ENCODE measurements around the gene LRRC3B. TPM values are rescaled to one million over a fixed set of nuclear protein-coding genes. Genes with fewer than 3 reads are reported as not detected.

LRRC3B gene
- polyA plus RNA-seq, 3 donors: not detected

GRCh38 chr3:26590919-26591484 lies 31.6 kb upstream of the LRRC3B start:
- Mint-ChIP-seq H3K27ac (no peak overlapping the region), H3K9me3 (peaks cover 1 to 14% (median 7%) of the 10 kb centered on the region in 7 donors), H3K4me3 (no peak overlapping the region), H3K27me3 (ENCODE audit: low read depth in 3 of 3) (peaks cover 0 to 1% (median 0%) of the 10 kb centered on the region in 3 donors), H3K36me3 (no peaks in the 10 kb centered on the region), H3K4me1 (no peaks in the 10 kb centered on the region)
- Histone ChIP-seq H3K27ac (ENCODE audit: low read depth in 1 of 2, low read length in 2 of 2) (no peak overlapping the region), H3K27me3 (ENCODE audit: control insufficient read depth in 2 of 2, insufficient read depth in 2 of 2, low read length in 2 of 2) (no peaks in the 10 kb centered on the region), H3K4me2 (replicated peaks; ENCODE audit: extremely low read depth, low read length, poor library complexity, severe bottlenecking) (no peak overlapping the region), H3K9me3 (replicated peaks in 1 of 2; ENCODE audit: control insufficient read depth in 1 of 2, insufficient read depth in 1 of 2, low read length in 2 of 2) (peaks cover 4 to 7% of the 10 kb centered on the region in 2 donors), H2AFZ (ENCODE audit: insufficient read depth, low read depth, low read length, poor library complexity, severe bottlenecking) (no peak overlapping the region), H3K9ac (ENCODE audit: insufficient read depth, low read length, poor library complexity, severe bottlenecking) (no peak overlapping the region), H3K36me3 (replicated peaks in 1 of 2; ENCODE audit: control insufficient read depth in 1 of 2, insufficient read depth in 2 of 2, low read length in 2 of 2) (no peaks in the 10 kb centered on the region), H3K79me2 (ENCODE audit: insufficient read depth, low read length) (no peaks in the 10 kb centered on the region), H3K4me3 (replicated peaks in 1 of 3; ENCODE audit: low read depth in 2 of 3, low read length in 3 of 3) (no peak overlapping the region), H4K20me1 (ENCODE audit: insufficient read depth, low read length) (no peaks in the 10 kb centered on the region), H3K4me1 (ENCODE audit: control insufficient read depth in 1 of 2, insufficient read depth in 2 of 2, low read length in 2 of 2) (no peaks in the 10 kb centered on the region)
- intact Hi-C loops (cut with micrococcal nuclease): no loop called here
- DNase-seq: no peak
- 57% methylated on average over 1 of the region's 5 CpGs for WGBS (ENCODE audit: insufficient coverage)
- TF ChIP-seq, protein P1, sequence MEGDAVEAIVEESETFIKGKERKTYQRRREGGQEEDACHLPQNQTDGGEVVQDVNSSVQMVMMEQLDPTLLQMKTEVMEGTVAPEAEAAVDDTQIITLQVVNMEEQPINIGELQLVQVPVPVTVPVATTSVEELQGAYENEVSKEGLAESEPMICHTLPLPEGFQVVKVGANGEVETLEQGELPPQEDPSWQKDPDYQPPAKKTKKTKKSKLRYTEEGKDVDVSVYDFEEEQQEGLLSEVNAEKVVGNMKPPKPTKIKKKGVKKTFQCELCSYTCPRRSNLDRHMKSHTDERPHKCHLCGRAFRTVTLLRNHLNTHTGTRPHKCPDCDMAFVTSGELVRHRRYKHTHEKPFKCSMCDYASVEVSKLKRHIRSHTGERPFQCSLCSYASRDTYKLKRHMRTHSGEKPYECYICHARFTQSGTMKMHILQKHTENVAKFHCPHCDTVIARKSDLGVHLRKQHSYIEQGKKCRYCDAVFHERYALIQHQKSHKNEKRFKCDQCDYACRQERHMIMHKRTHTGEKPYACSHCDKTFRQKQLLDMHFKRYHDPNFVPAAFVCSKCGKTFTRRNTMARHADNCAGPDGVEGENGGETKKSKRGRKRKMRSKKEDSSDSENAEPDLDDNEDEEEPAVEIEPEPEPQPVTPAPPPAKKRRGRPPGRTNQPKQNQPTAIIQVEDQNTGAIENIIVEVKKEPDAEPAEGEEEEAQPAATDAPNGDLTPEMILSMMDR (IDR thresholded peaks at IDR 0.05): no peak

DNA sequence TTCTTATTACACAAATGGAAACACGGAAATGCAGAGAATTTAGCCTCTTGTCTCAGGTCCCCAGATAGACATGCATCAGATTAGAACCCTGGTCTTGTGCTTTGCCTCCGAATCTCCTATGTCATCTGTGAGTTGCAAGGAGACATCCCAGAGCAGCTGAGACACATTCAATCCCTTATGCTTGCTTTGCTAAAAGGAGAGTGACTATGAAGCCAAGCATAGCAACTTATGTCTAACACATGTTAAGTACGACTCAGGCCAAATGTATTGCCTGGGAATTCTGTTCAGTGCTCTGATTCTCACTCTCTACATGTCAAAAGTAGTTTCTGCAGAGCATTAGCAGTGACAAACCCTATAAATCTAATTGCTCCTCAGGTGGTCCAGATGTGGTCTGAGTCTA lies 30.6 kb upstream of the LRRC3B start:
- no peak overlapping the region for H3K9ac ChIP-seq (ENCODE audit: insufficient read depth, low read length, poor library complexity, severe bottlenecking)
- H3K79me2 ChIP-seq (ENCODE audit: insufficient read depth, low read length): no peaks in the 10 kb centered on the region
- H3K27me3 Mint-ChIP-seq (ENCODE audit: low read depth in 3 of 3): peaks cover 0 to 1% (median 0%) of the 10 kb centered on the region in 3 donors
- H3K36me3 Mint-ChIP-seq: no peaks in the 10 kb centered on the region
- no peak overlapping the region for H3K27ac ChIP-seq (ENCODE audit: low read depth in 1 of 2, low read length in 2 of 2)
- DNase-seq: no peak
- peaks cover 0 to 16% of the 10 kb centered on the region in 2 donors for H3K9me3 ChIP-seq (replicated peaks in 1 of 2; ENCODE audit: control insufficient read depth in 1 of 2, insufficient read depth in 1 of 2, low read length in 2 of 2)
- WGBS (ENCODE audit: insufficient coverage): 72% methylated on average over 3 of the region's 3 CpGs
- intact Hi-C loops (cut with micrococcal nuclease): no loop called here
- peaks cover 1 to 19% (median 8%) of the 10 kb centered on the region in 7 donors for H3K9me3 Mint-ChIP-seq
- no peak overlapping the region for H3K4me3 ChIP-seq (replicated peaks in 1 of 3; ENCODE audit: low read depth in 2 of 3, low read length in 3 of 3)
- no peaks in the 10 kb centered on the region for H3K4me1 Mint-ChIP-seq
- H3K4me2 ChIP-seq (replicated peaks; ENCODE audit: extremely low read depth, low read length, poor library complexity, severe bottlenecking): no peak overlapping the region
- no peaks in the 10 kb centered on the region for H3K4me1 ChIP-seq (ENCODE audit: control insufficient read depth in 1 of 2, insufficient read depth in 2 of 2, low read length in 2 of 2)
- no peak overlapping the region for H3K27ac Mint-ChIP-seq
- no peaks in the 10 kb centered on the region for H3K36me3 ChIP-seq (replicated peaks in 1 of 2; ENCODE audit: control insufficient read depth in 1 of 2, insufficient read depth in 2 of 2, low read length in 2 of 2)
- no peaks in the 10 kb centered on the region for H3K27me3 ChIP-seq (ENCODE audit: control insufficient read depth in 2 of 2, insufficient read depth in 2 of 2, low read length in 2 of 2)
- TF ChIP-seq, protein P1 (IDR thresholded peaks at IDR 0.05): no peak
- H3K4me3 Mint-ChIP-seq: no peak overlapping the region
- no peaks in the 10 kb centered on the region for H4K20me1 ChIP-seq (ENCODE audit: insufficient read depth, low read length)
- no peak overlapping the region for H2AFZ ChIP-seq (ENCODE audit: insufficient read depth, low read depth, low read length, poor library complexity, severe bottlenecking)
